NCI-H748 (cell line): ENCODE data around the gene DNMT1.
"Not testable (repeated sequence)": the region's sequence is repeated elsewhere in the genome, so short reads cannot be mapped to it uniquely, and the experiment has no call there.

Source experiments
- DNase-seq: peaks from one replicate; lab custom pipeline; 2025; ENCODE audit not compliant: unreplicated experiment; lab: John Stamatoyannopoulos, UW

DNMT1 gene

DNA sequence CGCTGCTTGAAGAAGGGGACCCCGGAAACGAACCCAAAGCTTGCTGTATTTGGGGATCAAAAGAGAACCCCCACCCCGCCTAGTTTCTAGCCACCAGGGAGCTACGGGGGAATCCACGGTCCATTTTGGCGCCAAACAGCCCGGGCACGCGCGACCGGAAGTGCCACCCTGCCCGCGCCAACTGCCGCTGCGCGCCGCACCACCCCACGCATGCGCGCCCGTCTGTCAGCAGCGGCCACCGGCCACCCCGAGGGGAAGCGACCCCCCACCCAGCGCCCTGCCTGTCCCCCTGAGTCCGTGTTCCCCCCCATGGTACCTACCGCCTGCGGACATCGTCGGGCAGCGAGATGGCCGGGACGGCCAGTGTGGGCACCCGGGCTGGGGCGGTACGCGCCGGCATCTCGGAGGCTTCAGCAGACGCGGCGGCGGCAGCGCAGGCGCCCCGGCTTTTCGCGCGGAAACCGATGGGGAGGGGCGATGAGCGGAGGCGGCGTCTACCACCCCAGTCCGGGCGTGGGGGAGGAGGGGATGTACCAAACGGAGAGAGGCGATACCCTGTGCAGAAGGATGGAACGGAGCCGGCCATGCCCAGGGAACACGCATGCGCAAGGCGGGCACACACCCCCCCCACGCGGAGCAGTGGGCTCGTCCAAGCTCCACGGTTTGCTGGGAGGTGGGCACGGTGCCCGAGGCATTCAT, at the start of gene DNMT1:
Gene DNMT1 (minus strand): TSS at position 454 of the 699 bp plus-strand sequence. CDS start 54 bp downstream, at position 400.
- peak; percentile 93 for DNase-seq

DNA sequence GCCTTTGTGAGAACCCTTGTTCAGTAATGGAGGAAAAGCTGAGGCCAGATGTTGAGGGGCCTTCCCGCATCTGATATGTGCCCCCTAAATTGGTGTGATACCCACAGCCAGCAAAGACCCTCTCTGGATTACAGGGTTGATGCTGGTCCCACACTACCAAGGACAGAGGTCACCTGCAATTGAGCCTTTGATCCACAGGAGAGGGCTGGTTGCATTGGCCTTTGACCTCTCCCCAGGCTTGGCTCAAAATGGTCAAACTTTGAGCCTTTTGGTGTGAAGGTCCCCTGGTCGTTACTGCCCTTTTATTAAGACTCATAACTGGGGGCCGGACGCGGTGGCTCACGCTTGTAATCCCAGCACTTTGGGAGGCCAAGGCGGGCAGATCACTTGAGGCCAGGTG, 48.9 kb upstream of the DNMT1 start:
- no peak for DNase-seq

DNA sequence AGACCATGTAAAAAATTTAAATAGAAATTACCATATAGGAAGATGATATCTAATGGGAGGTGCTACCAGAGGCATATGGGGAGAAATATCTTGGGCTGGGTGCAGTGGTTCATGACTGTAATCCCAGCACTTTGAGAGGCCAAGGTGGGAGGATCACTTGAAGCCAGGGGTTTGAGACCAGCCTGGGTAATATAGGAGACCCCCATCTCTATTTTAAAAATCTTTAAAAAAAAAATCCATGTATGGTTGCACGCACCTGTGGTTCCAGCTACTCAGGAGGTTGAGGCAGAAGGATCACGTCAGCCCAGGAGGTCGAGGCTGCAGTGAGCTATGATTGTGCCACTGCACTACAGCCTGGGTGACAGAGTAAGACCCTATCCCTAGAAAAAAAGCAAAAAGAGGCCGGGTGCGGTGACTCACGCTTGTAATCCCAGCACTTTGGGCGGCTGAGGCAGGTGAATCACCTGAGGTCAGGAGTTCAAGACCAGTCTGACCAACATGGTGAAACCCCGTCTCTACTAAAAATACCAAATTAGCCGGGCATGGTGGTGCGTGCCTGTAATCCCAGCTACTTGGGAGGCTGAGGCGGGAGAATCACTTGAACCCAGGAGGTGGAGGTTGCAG, 47.2 kb upstream of the DNMT1 start:
- not testable (repeated sequence) for DNase-seq

DNA sequence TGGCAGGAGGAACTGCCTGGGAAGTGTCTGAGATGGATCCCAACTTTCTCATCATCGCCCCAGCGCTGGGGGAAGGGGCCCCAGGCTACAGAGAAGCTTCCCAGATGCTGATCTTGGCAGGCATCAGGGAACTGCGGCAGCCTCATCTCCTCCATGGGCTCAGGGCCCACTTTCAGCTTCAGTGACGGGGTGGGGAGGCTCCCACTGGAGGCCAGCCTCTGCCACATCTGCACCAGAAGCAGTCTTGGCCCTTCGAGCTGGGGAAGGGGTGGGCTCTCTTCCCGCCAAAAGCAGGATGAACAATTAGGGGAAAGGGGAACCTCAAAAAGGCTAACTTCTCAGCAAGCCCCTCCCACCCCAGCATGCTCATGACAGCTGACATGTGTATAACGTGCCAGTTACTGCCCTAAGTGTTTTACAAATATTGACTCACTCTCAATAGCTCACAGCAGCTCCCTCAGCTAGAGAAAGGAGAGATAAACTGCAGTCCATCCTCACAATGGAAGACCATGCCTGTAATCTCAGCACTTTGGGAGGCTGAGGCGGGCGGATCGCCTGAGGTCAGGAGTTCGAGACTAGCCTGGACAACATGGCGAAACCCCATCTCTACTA, 43.5 kb upstream of the DNMT1 start:
- peak; percentile 88 for DNase-seq

DNA sequence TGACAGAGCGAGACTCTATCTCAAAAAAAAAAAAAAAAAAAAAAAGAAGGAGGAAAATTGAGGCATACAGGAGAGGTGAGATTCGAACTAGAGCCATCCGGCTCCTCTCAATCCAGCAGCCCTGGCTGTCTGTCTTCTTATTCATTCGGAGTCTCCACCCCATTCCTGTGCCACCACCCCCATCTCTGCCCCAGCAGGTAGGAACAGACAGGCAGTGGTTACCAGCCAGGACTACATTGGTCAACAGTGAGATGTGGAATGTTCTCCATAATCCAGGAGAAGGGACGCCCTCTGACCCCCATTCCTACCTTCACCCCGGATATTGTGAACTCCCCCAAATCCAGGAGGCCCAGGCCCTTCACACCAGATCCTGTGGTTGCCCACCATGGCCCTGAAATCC, 42.9 kb upstream of the DNMT1 start:
- DNase-seq = no peak

DNA sequence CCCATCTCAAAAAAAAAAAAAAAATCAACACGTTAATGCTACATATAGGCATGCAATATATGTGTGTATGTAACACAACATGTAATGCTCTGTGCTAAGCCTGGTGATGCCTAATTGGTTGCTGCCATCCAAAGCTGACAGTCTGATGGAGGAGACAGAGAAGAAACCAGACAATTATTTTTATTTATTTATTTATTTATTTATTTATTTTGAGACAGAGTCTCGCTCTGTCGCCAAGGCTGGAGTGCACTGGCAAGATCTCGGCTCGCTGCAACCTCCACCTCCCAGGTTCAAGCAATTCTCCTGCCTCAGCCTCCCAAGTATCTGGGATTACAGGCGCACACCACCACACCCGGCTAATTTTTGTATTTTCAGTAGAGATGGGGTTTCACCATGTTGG, 40.7 kb upstream of the DNMT1 start:
- not testable (repeated sequence) for DNase-seq

DNA sequence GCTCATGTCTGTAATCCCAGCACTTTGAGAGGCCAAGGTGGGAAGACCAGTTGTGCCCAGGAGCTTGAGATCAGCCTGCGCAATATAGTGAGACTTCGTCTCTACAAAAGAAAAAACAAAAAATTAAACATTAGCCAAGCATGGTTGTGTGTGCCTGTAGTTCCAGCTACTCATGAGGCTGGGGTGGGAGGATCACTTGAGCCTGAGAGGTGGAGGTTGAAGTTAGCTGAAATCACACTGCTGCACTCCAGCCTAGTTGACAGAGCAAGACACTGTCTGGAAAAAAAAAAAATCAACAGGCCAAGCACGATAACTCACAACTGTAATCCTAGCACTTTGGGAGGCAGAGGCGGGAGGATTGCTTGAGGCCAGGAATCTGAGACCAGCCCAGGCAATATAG, 40.2 kb upstream of the DNMT1 start:
- no peak for DNase-seq

DNA sequence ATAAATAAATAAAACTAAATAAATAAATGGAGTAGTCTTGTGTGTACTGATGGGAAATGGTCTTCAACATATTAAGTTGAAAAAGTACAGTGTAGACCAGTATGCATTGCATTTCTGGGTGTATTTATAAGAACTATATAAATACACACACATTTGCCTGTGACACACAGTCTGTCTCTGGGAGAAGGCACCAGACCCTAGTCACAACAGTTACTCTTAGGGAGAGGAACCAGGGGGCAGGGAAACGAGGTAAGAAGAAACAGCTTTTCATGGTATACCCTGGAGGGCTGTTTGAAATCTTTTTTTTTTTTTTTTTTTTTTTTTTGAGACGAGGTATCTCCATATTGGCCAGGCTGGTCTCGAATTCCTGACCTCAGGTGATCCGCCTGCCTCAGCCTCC, 39.2 kb upstream of the DNMT1 start:
- no peak for DNase-seq

DNA sequence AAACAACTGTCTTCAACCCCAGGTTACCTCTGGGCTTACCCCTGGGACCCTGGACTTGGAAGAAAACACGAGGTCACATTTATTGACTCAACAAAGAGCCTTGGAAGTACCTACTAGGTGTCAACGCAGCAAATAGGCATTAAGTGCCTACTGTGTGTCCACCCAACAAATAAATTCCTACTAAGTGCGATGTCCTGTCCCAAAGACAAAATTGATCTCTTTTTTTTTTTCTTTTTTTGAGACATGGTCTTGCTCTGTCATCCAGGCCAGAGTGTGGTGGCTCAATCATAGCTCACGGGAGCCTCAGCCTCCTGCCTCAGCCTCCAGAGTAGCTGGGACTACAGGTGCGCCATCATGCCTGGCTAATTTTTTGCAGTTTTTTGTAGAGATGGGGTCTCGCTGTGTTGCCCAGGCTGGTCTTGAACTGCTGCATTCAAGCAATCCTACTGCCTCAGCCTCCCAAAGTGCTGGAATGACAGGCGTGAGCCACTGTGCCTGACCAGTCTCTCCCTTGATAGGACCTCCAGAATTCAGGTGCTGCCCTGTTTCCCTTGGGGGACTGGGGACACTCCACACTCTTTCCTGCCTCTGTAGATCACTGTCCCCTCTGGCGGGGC, 37.0 kb upstream of the DNMT1 start:
- no peak for DNase-seq

DNA sequence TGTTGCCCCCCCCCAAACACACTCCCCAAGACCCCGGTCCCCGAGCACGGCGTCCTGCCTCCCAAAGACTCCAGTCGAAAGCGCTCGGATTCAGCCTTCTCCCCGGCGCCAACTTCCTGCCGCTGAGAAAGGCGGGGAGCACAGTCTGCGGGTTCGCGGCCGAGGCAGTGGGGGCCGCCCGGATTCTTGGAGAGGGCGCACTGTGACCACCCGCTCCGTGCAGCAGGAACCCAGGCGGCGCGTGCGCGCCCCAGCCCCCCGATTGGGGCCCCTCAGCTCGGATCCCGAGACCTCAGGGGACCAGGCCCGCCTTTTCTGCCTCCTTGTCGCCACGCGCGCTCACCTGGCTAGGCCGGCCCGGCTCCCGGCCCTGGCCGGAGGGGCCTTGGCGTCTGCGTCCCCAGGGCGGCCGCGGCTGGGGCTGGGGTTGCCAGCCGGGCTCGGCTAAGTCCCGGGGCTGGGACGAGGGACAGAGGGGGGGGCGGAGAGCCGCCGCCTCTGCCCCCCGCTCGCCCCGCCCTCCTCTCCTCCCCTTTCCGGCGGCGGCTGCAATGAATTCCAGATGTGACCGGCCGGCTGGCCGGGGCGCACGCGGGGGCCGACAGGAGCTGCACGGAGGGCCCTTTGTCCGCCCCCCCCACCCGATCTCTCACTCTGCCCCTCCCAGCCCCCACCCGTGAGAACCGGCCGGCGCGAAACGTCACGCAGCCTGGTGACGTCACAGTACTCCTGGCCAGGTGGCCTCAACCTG, 36.3 kb upstream of the DNMT1 start, which contains the start of gene S1PR2:
Gene S1PR2 (minus strand): TSS at position 471 of the 751 bp plus-strand sequence. CDS start 6,426 bp downstream, outside the sequence.
- peak; percentile 68 for DNase-seq

DNA sequence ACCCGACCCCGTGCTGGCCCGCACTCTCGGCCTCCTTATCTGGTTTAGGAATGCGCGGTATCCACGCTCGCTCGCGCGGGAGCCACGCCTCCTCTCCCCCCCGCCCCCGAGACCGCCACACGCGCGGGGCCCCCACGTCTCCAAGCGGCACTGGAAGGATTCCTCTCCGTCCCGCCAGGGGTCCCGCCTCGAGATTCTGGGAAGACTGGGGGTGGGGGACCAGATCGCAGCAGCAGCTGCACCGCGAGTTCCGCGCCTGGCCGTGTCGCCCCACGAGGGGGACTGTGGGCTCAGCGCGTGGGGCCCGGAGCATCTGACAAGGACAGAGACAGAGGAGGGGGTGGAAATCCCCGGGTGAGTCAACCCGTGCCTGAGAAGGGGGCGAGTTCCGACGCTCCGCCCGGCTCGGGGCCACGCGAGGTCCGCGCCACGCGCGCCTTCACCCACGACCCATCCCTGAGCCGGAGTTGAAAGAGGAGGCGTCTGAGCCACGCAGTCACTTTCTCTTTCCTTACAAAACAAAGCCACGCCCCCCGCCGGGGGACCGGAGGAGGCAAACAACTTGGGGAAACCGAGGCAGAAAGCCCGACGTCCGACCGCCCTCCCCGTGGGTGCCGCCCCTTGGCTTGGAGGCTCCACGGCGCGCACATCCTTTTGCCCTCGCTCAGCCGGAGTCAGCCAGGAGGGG, 35.6 kb upstream of the DNMT1 start:
- DNase-seq = peak; percentile 25

DNA sequence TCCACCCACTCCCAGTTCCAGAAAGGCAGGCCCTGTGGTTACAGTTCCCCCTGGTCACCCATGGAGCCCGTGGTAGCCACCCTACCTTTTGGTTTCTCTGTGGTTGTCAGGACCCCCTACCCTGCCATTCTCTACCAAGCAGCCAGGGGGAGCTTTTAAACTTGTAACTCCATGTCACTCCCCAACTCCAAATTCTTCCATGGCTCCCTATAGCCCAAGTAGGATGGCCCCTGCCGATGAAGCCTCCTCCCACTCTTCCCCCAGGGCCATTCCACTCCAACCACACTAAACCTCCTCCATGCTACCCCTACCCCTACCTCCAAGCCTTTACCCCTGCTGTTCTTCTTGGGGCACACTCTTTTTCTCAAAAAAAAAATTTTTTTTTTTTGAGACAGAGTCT, 34.2 kb upstream of the DNMT1 start:
- peak; percentile 42 for DNase-seq

DNA sequence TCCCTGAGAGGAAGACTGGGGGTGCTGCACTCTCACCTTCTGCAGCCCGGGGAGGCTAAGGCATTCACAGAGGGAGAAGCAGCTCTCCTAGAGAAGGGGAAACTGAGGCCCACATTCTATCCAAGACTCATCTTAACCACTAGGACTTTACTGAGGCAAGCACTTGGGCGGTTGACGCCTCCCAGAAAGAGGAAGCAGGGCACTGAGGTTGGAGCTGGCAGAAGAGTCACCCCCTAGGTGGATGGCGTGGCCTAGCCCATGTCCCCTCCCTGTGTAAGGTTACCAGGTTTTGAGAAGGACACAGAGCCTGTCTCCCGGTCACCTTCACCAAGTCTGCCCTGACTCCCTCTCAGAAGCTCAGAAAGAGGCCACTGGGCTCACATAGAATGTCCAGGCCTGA, 33.6 kb upstream of the DNMT1 start:
- no peak for DNase-seq

DNA sequence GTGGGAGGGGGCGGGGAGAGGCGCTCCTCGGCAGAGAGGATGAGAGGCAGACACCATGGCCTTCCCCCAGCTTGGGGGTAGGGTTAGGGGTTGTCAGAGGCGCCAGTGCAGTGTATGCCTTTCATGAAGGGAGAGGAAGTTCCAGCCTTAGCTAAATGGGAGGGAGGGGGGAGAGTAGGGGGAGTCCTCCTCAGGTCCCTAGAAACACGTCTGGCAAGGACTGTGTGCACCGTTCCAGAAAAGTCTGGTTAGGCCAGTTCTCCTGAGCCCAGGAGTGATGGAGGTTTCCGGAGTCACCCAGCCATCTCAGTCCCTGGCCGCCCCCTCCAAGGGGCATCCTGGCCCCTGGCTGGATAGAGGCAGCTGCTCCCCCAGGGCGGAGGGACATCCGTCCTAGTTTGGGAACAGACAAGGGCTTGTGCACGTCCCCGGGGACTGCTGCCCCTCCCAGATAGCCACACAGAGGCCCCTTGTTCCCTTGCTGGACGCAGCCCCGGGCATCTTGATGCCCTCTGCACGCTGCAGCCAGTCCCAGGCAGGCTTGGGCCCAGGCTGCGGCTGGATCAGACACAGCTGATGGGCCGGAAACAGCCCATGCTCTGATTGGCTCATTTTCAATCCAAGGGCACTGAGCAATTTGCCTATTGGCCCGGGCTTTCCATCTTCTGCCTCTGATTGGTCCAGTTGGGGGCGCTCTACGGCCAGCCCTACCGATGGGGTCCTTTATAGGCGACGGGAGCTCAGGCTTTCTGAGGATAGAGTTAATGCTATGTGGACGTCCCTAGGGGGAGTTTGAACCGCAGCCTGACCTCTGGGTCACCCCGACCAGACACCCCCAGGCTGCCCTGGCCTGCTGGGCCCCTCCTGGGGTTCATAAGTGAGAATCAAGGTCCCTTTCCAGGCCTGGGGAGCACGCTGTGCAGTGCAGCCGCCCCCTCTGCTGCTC, 32.5 kb upstream of the DNMT1 start:
- DNase-seq = no peak

DNA sequence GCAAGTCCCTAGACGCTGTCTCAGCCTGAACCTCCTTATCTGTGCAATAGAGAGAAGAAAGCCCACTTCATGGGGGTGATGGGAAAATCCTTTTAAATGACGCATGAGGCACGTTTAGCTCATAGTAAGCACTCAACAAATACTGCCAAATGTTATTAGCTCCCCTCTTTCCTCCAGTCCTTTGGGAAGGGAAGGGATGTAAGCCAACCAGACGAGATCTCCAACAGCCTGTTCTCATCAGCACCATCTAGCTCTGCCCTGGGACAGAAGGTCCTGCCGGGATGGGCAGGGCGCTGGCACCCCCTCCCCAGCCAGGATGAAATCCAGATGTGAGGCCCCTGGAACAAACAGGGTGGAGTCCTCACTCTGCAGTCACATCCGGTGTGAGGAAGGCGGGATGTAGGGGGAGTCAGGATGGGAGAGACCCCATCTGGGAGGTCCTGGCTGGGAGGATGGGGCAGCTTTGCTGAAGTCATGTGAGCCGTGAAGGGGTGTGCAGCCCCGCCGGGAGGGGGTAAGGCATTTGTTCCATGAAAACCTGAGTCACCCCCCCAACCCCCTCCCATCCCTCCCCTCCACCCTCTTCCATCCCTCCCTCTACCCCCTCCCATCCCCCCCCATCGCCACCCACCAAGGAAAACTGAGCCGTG, 31.7 kb upstream of the DNMT1 start:
- no peak for DNase-seq

DNA sequence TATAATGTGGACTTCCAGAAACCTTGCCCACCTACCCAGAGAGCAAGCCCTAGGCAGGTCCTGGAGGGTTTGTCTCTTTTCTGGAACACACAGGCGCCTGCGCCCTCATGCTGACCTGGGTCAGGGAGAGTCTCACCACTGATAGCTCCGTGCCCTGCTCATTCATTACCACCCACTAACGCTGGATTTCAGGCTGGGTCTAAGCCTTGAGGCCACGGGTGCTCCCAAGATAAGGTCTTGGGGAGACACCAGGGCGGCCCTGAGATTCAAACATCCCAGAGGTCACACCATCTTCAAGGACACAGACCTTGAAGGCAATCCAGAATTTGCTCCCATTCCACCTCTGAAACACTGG, 31.2 kb upstream of the DNMT1 start:
- DNase-seq = no peak

DNA sequence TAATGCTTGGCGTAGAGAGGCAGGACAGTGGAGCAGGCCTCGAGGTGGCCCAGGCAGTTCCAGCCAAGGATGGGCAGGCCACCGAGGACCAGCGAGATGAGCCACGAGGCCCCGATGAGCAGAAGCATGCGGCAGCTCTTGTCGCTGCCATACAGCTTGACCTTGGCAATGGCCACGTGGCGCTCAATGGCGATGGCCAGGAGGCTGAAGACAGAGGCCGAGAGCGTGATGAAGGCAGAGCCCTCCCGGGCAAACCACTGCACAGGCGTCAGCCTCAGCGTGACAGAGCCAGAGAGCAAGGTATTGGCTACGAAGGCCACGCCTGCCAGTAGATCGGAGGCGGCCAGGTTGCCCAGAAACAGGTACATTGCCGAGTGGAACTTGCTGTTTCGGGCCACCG, 29.6 kb upstream of the DNMT1 start:
- no peak for DNase-seq

DNA sequence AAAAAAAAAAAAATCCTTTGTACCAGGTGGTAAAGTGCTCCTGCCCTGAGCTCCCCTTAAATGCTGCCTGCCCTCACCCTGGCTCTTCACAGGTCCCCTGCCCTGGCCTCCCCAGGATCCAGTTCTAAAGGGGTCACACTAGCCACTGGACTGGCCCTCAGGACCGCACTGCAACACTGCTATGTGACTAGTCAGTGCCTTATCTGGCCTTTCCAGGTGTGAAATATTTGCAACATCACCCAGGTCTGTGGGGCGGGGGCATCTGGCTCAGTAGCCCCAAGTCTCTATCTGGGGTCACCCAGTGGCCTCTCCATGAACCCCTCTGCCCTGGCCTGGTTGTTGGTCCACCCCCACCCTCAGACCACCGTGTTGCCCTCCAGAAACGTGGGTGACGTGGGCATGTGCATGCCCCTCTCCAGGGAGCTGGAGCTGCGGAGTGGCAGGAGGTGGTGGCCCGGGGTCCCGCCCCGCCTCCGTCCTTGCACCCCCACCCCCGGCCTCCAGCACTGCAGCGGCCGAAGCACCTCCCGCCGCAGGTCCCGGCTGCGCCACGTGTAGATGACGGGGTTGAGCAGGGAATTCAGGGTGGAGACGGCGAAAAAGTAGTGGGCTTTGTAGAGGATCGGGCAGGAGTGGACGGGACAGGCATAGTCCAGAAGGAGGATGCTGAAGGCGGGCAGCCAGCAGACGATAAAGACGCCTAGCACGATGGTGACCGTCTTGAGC, 28.9 kb upstream of the DNMT1 start:
- no peak for DNase-seq
